Activated naive CD8-positive, alpha-beta T cell treated with anti-CD3 and anti-CD28 coated beads, Interleukin-2, amount 50 U/mL, for 24 hours (primary cell): ENCODE data around the gene ANXA2.

Source experiments
- ATAC-seq: fragments of 150-1000 bp; cut with Tn5 transposase; one replicate; pipeline ENCODE4 v1.10.0; 2021
- DNase-seq: peaks from one replicate; pipeline ENCODE4 v3.0.0; 2021
- H3K27ac Mint-ChIP-seq: one replicate; pipeline ENCODE4 v1.8.0; 2021; ENCODE audit warnings: mild to moderate bottlenecking, mixed read lengths
- H3K27me3 Mint-ChIP-seq: one replicate; pipeline ENCODE4 v1.8.0; 2021; ENCODE audit warnings: mixed read lengths
- H3K36me3 Mint-ChIP-seq: one replicate; pipeline ENCODE4 v1.8.0; 2021; ENCODE audit warnings: low read depth, mixed read lengths
- H3K4me1 Mint-ChIP-seq: one replicate; pipeline ENCODE4 v1.8.0; 2021; ENCODE audit warnings: mixed read lengths
- H3K4me3 Mint-ChIP-seq: one replicate; pipeline ENCODE4 v1.8.0; 2021; ENCODE audit warnings: mild to moderate bottlenecking, moderate library complexity, mixed read lengths
- H3K9me3 Mint-ChIP-seq: one replicate; pipeline ENCODE4 v1.8.0; 2021; ENCODE audit warnings: mixed read lengths

ANXA2 gene

DNA sequence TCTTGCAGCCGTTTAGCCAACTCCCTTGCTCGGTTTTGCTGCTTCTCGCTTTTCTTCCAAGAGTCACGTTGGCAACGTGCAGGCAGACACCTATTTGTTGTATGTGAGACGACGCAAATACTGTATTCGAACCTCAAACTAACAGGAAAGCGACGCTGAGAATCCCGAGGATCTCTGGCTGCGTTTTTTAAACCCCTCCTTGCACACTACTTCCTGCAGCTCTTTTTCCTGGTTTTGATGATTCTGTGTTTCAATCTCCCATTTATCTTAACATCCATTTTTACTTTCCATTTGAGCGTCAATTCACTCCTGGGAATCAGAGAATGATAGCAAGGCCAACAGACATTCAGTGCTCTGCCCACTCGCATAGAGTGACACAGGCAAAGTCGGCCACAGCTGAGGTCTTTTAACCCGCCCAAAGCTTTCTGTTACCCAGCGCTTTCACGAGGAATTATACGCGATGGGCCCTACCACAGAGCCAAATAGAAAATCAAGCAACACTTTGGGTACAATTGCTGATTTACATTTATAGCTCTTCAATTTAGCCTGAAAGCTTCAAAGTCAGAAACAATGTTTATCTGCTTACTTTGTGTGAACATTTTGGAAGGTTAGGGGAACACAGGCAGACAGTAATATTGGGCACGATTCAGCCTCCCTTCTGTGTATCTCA, 1.6 kb upstream of the ANXA2 start:
- no peaks in the 10 kb centered on the region for H3K9me3 Mint-ChIP-seq
- DNase-seq (no peak), ATAC-seq (no peak)
- peak overlapping the region; percentile 73 for H3K4me3 Mint-ChIP-seq
- H3K27me3 Mint-ChIP-seq = peaks cover 5% of the 10 kb centered on the region
- H3K4me1 Mint-ChIP-seq = peaks cover 35% of the 10 kb centered on the region
- peaks cover 17% of the 10 kb centered on the region for H3K36me3 Mint-ChIP-seq
- peak overlapping the region; percentile 57 for H3K27ac Mint-ChIP-seq

DNA sequence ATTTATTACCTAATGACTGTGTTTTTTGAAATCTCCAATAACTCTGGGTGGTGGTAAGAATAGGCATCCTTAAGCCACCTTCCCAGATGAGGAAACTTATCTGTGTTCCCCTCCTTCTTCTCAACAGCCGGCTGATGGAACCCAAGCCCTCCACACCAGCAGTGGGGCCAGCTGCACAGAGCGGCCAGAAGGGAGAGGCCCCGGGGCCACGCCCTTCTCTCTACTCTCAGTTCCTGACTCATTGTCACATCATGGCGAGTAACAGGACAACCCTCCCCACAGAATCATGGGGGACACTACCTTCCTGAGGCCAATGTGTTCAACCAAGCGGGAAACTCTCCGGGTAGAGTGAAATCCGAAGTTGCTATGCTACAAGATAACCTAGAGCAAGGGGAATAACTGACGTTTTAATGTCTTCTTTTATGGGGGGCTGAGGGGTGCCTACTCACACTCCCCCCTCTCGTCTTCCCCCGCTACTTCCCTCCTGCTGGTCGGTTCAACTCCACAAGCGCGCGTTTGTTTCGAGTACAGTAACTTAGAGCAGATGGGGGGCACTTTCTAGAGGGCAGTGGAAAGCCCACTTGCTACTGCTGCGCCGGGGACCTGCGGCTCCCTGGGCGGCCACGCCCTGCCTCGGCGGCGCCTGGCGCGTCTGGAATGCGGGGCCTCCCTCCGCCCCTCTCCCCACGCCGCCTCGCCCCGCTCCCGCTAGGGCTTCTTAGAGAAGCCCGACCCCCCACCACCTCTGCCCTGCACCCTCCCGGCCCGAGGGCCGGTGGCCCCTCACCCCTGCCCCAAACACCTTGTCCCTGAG, 621 bp downstream of the ANXA2 start:
- Mint-ChIP-seq H3K27ac (peak overlapping the region; percentile 89), H3K27me3 (peaks cover 5% of the 10 kb centered on the region), H3K36me3 (peaks cover 21% of the 10 kb centered on the region), H3K4me1 (peaks cover 52% of the 10 kb centered on the region), H3K9me3 (no peaks in the 10 kb centered on the region), H3K4me3 (peak overlapping the region; percentile 91)
- DNase-seq (peak; percentile 65), ATAC-seq (peak; percentile 68)

DNA sequence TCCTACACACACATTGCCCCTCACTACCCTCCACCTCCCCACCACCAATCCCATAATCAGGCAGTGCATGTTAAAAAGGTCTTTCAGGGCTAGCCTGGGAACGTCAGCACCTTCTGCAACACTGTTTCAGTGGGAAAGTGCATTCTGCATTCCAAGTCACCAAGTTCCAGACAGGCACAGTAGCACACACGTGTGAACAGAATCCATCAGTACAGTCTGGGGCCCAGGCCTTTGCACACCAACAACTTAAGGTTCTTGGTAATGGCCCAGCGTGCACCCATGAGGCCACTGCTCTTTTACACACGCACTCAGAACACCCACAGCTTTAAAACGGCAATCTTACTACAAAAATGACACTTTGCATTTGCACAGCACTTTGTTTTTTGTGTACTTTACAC, 1.2 kb downstream of the ANXA2 start:
- peak overlapping the region; percentile 91 for H3K4me3 Mint-ChIP-seq
- peaks cover 57% of the 10 kb centered on the region for H3K4me1 Mint-ChIP-seq
- no peak for ATAC-seq
- H3K27ac Mint-ChIP-seq = peak overlapping the region; percentile 89
- no peak for DNase-seq
- H3K36me3 Mint-ChIP-seq = peaks cover 21% of the 10 kb centered on the region
- H3K9me3 Mint-ChIP-seq = no peaks in the 10 kb centered on the region
- peaks cover 5% of the 10 kb centered on the region for H3K27me3 Mint-ChIP-seq

DNA sequence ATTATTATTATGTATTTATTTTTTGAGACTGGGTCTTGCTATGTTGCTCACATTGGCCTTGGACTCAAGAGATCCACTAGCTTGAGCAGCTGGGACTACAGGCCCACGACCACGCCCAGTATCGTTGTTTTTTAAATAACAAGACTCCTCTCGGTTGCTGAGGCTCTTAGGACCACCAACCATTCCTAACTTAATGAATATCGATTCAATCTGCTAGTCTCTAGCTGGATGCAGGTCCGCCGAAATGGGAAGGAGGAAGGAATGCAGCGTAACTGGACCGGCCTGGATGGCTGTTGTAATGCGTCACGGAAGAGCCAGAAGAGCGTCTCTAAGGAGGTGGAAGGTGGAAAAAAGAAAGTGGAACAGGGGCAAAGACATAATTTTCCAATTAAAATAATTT, 1.7 kb downstream of the ANXA2 start:
- H3K36me3 Mint-ChIP-seq = peaks cover 21% of the 10 kb centered on the region
- peak overlapping the region; percentile 65 for H3K4me3 Mint-ChIP-seq
- ATAC-seq (no peak), DNase-seq (no peak)
- peaks cover 62% of the 10 kb centered on the region for H3K4me1 Mint-ChIP-seq
- no peak overlapping the region for H3K27ac Mint-ChIP-seq
- H3K9me3 Mint-ChIP-seq = no peaks in the 10 kb centered on the region
- peaks cover 5% of the 10 kb centered on the region for H3K27me3 Mint-ChIP-seq

DNA sequence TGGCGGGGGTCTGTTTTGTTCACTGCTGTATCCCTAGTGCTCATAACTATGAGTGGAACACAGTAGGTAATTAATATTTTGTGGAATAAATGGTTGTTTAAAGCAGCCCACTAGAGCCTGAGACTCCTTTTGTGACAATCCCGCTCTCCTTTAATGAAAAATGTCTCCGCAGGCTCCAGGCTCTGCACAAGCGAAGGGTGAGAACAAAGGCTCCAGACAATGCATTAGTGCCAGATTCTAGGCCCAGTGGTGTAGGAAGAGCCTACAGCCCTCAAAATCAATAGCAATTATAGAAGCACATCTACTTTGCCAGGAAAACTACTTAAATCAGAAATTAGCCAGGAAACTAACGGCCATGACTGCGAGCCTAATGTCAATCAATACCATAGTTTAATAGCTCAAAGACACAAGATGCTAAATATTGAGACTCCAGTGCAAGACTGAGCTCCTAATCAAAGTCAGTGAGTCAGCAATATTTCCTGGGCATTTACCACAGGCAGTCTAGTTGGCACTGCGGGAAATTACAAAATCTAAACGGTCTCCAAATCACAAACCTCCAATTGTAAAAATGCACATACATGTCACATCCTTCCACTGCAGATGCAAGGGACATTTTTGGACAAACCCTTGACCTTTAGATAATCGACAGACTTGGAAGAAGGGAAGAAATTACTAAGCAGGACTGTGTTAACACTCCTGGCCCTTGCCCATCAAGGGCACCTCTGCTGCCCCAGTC, 2.3 kb downstream of the ANXA2 start:
- no peak for DNase-seq
- H3K36me3 Mint-ChIP-seq = peaks cover 21% of the 10 kb centered on the region

DNA sequence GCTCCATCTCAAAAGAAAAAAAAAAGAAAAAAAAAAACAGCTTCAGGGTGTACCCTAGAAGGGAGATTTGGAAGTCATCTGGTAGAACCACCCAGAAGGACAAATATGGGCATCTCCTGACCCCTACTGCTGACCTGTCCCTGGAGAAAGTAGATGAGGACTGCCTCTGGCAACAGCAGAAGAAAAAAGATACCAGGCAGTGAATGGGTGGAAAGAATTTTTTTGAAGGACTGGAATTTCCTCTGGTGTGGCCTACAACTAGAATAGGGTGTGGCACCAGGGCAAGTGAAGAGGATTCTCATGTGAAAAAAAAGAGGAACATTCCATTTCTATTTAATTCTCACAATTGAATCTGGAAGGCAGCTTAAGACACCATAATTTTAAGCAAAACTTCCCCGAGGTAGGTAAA, 3.1 kb downstream of the ANXA2 start:
- peaks cover 21% of the 10 kb centered on the region for H3K36me3 Mint-ChIP-seq
- peaks cover 74% of the 10 kb centered on the region for H3K4me1 Mint-ChIP-seq
- DNase-seq (no peak), ATAC-seq (no peak)
- H3K4me3 Mint-ChIP-seq = no peak overlapping the region
- no peak overlapping the region for H3K27ac Mint-ChIP-seq
- no peaks in the 10 kb centered on the region for H3K9me3 Mint-ChIP-seq
- peaks cover 5% of the 10 kb centered on the region for H3K27me3 Mint-ChIP-seq

More for the DNA sequence above, 2.3 kb downstream of the ANXA2 start:
- Mint-ChIP-seq H3K4me3 (peak overlapping the region; percentile 65), H3K27ac (no peak overlapping the region), H3K4me1 (peaks cover 67% of the 10 kb centered on the region), H3K9me3 (no peaks in the 10 kb centered on the region), H3K27me3 (peaks cover 5% of the 10 kb centered on the region)
- ATAC-seq = no peak

DNA sequence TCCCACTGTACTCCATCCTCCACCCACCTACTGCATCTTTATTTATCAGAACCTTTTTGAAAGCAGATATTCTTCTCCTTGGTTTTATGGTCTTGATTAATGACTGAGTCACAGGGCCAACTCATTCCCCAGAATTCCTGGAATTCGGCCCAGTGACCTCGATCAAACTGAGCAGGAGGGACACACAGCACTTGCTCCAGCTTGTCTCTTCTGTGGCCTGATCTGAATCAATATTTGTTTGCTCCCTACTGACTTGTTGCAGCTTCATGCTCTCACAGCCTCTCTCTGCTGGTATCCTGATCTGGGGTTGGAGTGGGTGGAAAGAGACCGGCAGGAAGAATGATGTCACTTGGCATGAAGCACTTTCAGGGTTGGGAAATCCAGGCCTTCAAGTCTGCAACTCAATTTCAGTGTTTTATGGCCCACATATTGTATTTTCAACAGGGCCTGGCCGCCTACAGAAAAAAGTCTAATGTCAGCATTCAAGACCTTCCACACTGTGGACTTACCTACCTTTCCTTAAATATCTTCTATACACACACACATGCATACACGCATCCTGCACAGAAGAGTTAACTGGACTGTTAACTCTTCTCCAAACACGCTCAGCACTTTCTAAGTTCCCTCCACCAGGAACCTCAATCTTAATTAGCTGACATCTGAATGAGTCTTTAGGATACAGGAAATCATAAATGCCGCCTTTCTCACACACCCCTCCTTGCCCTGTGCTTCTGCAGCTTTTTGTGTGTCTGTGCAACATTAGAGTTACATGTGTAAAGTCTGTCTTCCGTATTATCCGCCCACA, 4.6 kb downstream of the ANXA2 start:
- peak overlapping the region; percentile 68 for H3K27ac Mint-ChIP-seq
- H3K27me3 Mint-ChIP-seq = no peaks in the 10 kb centered on the region
- H3K4me3 Mint-ChIP-seq = peak overlapping the region; percentile 1
- ATAC-seq (no peak), DNase-seq (no peak)
- H3K36me3 Mint-ChIP-seq = peaks cover 23% of the 10 kb centered on the region
- H3K9me3 Mint-ChIP-seq = no peaks in the 10 kb centered on the region
- H3K4me1 Mint-ChIP-seq = peaks cover 74% of the 10 kb centered on the region

DNA sequence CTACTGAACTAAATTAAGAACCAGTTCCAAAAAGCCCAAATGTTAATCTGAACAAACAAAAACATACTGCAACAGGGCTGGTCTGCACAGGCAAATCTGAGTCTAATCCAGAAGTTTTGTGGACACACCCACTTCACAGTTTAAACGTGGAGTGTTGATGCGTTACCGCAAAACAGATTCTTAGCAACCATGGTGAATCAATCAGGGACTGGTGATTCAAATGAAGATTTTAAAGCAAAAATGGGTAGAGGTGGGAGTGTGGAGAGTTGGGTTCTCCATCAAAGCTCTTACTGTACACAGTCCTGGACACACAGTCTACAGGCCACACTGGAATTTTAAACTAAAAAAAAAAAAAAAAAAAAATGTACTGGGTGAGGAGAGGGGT, 5.2 kb downstream of the ANXA2 start:
- peaks cover 74% of the 10 kb centered on the region for H3K4me1 Mint-ChIP-seq
- H3K27ac Mint-ChIP-seq = peak overlapping the region; percentile 68

DNA sequence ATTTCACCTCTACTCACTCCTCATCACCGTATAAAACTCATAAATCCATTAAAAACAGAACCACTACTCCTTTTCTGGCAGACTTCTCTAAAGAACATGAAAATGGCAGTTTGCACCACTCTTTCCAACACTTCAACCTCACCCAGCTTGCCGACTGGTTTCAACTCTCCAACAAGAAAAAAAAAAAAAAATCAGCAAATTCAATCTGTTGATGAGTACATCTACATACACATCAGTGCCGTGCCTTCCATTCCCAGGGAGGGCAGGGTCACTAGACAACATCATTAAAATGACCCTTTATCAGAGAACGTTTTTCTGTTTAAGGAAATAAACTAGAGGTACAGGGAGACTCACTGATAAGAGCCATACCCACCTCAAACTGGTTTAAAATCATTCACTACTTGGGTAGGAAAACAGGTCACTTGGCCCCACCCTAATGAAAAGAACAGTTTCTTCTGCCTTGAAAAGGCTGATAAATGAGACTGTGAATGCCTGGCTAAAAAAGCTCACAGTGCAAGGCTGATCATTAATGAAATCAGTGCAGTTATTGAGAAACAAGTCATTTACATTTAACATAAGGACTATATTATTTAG, 6.0 kb downstream of the ANXA2 start:
- Mint-ChIP-seq H3K4me3 (no peak overlapping the region), H3K4me1 (peaks cover 72% of the 10 kb centered on the region), H3K36me3 (peaks cover 20% of the 10 kb centered on the region), H3K27me3 (no peaks in the 10 kb centered on the region), H3K9me3 (no peaks in the 10 kb centered on the region), H3K27ac (no peak overlapping the region)
- no peak for DNase-seq
- ATAC-seq = no peak

More for the DNA sequence above, 5.2 kb downstream of the ANXA2 start:
- no peak for DNase-seq
- H3K9me3 Mint-ChIP-seq = no peaks in the 10 kb centered on the region
- no peaks in the 10 kb centered on the region for H3K27me3 Mint-ChIP-seq
- no peak overlapping the region for H3K4me3 Mint-ChIP-seq
- H3K36me3 Mint-ChIP-seq = peaks cover 23% of the 10 kb centered on the region
- ATAC-seq = peak; percentile 47

DNA sequence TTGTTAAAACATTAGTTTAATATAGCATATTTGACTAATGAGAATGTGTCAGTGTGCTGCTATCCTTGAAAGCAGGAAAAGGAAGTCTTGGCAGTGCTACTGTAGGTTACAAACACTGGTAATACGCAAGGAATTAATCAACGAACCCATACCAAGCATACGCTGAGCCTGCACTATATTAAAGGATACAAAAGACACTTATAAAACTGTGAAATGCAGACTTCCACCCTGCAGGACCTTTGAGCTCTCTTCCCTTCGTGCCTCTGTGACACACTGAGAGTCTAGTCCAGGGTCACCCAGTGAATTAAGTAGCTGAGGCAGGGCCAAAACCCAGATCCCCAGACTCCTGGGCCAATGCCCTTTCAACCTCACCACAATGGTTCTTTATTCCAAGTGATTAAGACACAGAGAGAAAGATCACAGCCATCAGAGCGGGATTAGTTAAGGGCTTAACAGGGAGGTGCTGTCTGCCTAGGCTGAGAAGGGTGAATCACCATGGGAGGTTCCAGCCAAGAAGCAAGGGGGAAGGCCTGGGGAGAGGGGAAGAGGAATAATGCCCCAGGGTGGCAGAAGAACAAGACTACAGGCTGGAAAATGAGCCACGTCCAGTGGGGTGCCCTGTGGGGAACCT, 6.8 kb downstream of the ANXA2 start:
- H3K36me3 Mint-ChIP-seq = peaks cover 18% of the 10 kb centered on the region
- ATAC-seq = no peak

DNA sequence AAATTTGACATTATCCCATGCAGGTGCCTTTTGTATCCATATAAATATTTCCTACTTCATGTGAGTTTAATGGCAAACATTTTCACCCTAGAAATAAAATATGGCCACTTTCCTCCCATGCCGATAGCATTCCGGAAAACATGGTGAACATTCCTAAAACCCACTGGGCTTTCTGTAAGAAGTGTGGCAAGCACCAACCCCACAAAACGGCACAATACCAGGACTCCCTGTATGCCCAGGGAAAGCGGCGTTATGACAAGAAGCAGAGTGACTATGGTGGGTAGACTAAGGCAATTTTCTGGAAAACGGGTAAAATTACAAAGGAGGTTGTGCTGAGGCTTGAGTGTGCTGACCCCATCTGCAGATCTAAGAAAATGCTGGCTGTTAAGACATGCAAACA, 7.6 kb downstream of the ANXA2 start:
- no peak for ATAC-seq
- Mint-ChIP-seq H3K4me3 (no peak overlapping the region), H3K27me3 (no peaks in the 10 kb centered on the region), H3K4me1 (peaks cover 61% of the 10 kb centered on the region), H3K27ac (no peak overlapping the region), H3K36me3 (peaks cover 16% of the 10 kb centered on the region), H3K9me3 (no peaks in the 10 kb centered on the region)
- DNase-seq = no peak

More for the DNA sequence above, 6.8 kb downstream of the ANXA2 start:
- H3K9me3 Mint-ChIP-seq = no peaks in the 10 kb centered on the region
- H3K27ac Mint-ChIP-seq = no peak overlapping the region
- DNase-seq = no peak
- H3K4me1 Mint-ChIP-seq = peaks cover 67% of the 10 kb centered on the region
- H3K27me3 Mint-ChIP-seq = no peaks in the 10 kb centered on the region
- H3K4me3 Mint-ChIP-seq = no peak overlapping the region

DNA sequence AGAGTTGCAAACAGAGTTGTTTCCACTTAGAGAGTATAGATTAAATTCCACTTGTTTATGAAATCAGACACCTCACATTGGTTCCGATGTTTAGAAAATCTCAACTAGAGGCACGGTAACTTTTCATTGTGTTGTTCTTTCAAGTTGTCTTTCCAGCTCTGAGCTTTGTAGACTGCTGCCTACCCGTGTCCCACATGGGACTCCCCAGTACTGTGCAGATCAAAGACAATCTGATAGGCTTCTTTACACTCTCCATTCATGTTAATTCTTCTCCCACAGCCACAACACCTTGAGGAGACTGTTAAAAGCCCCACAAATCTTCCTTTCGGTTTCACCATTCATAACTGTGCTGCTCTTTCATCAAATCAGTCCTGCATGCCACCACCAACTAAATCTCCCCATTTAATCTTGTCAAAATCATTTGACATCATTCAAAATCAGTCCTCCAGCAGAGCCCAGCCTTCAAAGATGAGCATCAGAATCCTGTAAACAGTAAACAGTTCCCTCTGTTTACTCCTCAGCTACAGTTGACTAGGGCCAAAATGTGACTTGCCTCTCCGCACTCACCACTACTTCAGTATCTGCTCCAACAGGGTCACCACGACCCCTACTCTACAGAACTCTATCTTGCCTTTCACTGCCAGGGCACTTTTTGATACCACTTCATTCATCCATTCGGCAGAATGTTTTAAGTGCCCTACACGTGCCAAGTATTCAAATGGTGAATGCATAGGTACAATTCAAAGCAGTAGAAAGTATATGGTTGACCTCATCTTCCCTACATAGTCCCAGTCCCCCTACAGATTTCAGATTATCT, 8.3 kb downstream of the ANXA2 start:
- Mint-ChIP-seq H3K4me1 (peaks cover 58% of the 10 kb centered on the region), H3K27ac (peak overlapping the region; percentile 52), H3K4me3 (peak overlapping the region; percentile 45), H3K36me3 (peaks cover 14% of the 10 kb centered on the region), H3K27me3 (no peaks in the 10 kb centered on the region), H3K9me3 (no peaks in the 10 kb centered on the region)
- ATAC-seq (peak; percentile 94), DNase-seq (no peak)

DNA sequence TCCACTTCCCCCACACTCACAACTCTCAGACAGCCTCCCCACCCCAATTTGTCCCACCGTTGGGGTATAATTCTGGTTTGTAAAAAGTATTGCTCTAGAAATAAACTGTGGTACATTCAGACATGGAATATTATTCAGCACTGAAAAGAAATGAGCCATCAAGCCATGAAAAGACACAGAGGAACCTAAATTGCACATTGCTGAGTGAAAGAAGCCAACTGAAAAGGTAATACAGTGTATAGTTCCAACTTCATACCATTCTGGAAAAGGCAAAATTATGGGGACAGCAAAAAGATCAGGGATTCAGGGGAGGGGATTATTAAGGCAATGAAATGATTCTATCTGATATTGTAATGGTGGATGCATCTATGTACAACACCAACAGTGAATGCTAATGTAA, 10.5 kb downstream of the ANXA2 start:
- no peaks in the 10 kb centered on the region for H3K9me3 Mint-ChIP-seq
- H3K27ac Mint-ChIP-seq = no peak overlapping the region
- DNase-seq (no peak), ATAC-seq (no peak)
- peaks cover 41% of the 10 kb centered on the region for H3K4me1 Mint-ChIP-seq
- no peak overlapping the region for H3K4me3 Mint-ChIP-seq
- H3K27me3 Mint-ChIP-seq = no peaks in the 10 kb centered on the region
- H3K36me3 Mint-ChIP-seq = peaks cover 19% of the 10 kb centered on the region
